ENCODE data around the gene HNRNPA3. TPM values are rescaled to one million over a fixed set of nuclear protein-coding genes. Genes with fewer than 3 reads are reported as not detected.
A peak's percentile ranks its signal among the peaks of the same experiment; 100 is the strongest.

HNRNPA3 gene
- total and polyA plus RNA-seq, 2 donors (not counting 1 experiment from before 2014, with no cell fraction given), result 45.1 to 200 TPM

- H3K4me3 Mint-ChIP-seq, result no peak overlapping the region
- DNase-seq, result no peak
- Histone ChIP-seq H4K20me1 (ENCODE audit: control insufficient read depth, insufficient read depth, low read length, poor library complexity, severe bottlenecking) (peaks cover 90% of the 10 kb centered on the region), H2AFZ (ENCODE audit: insufficient read depth, low read depth, low read length, poor library complexity, severe bottlenecking) (no peak overlapping the region), H3K9ac (ENCODE audit: low read length) (no peak overlapping the region), H3K27me3 (replicated peaks in 1 of 4; ENCODE audit: control extremely low read depth in 1 of 4, control insufficient read depth in 3 of 4, insufficient read depth in 4 of 4, low read length in 3 of 4) (no peaks in the 10 kb centered on the region), H3K4me2 (replicated peaks; ENCODE audit: low read depth, low read length, poor library complexity, severe bottlenecking) (no peak overlapping the region), H3K9me3 (ENCODE audit: control extremely low read depth in 1 of 3, control insufficient read depth in 2 of 3, insufficient read depth in 1 of 3, low read length in 2 of 3) (no peaks in the 10 kb centered on the region), H3K27ac (ENCODE audit: low read length in 2 of 2) (peak overlapping the region in 1 of 2 donors; percentile 15), H3K79me2 (ENCODE audit: control insufficient read depth, insufficient read depth, low read length) (peaks cover 99% of the 10 kb centered on the region), H3K4me1 (ENCODE audit: control insufficient read depth in 2 of 2, insufficient read depth in 2 of 2, low read length in 2 of 2) (peaks cover 14 to 26% of the 10 kb centered on the region in 2 donors), H3K36me3 (replicated peaks in 1 of 2; ENCODE audit: control extremely low read depth in 1 of 2, control insufficient read depth in 1 of 2, extremely low read depth in 1 of 2, insufficient read depth in 2 of 2, low read length in 1 of 2) (peaks cover 0 to 13% of the 10 kb centered on the region in 2 experiments), H3K4me3 (ENCODE audit: control extremely low read depth in 1 of 5, extremely low read depth in 1 of 5, insufficient read depth in 1 of 5, low read depth in 2 of 5, low read length in 4 of 5) (no peak overlapping the region)
- peaks cover 68% of the 10 kb centered on the region for H3K4me1 Mint-ChIP-seq
- no peaks in the 10 kb centered on the region for H3K9me3 Mint-ChIP-seq (ENCODE audit: insufficient read depth)
- POLR2A ChIA-PET, result no interaction called here
- TF ChIP-seq CTCF (IDR thresholded peaks at IDR 0.05) (no peak), EZH2 (IDR thresholded peaks at IDR 0.05; ENCODE audit: borderline replicate concordance, insufficient read depth, low read depth, low read length, poor library complexity, severe bottlenecking) (no peak)
- intact Hi-C loops (cut with micrococcal nuclease), result no loop called here
- CTCF ChIA-PET, result interaction anchor here (1.2 kb wide), 1 partner anchor 24 kb away, joined by 3 read pairs; no protein-coding TSS in a partner anchor
- 94% methylated on average over 3 of the region's 6 CpGs for WGBS (ENCODE audit: insufficient coverage)
- no peaks in the 10 kb centered on the region for H3K27me3 Mint-ChIP-seq
- ATAC-seq (ENCODE audit: low read depth), result no peak
- H3K27ac Mint-ChIP-seq, result no peak overlapping the region
These were observed 35.2 kb downstream of the HNRNPA3 start for GRCh38 chr2:177247693-177248262.

GRCh38 chr2:177249038-177249437 is 36.4 kb downstream of the HNRNPA3 start:
- H3K9me3 ChIP-seq (ENCODE audit: control extremely low read depth in 1 of 3, control insufficient read depth in 2 of 3, insufficient read depth in 1 of 3, low read length in 2 of 3), result no peaks in the 10 kb centered on the region
- no peak overlapping the region for H2AFZ ChIP-seq (ENCODE audit: insufficient read depth, low read depth, low read length, poor library complexity, severe bottlenecking)
- no peaks in the 10 kb centered on the region for H3K9me3 Mint-ChIP-seq (ENCODE audit: insufficient read depth)
- 100% methylated on average over 3 of the region's 7 CpGs for WGBS (ENCODE audit: insufficient coverage)
- H3K79me2 ChIP-seq (ENCODE audit: control insufficient read depth, insufficient read depth, low read length), result peaks cover 100% of the 10 kb centered on the region
- no peak overlapping the region for H3K4me3 Mint-ChIP-seq
- ATAC-seq (ENCODE audit: low read depth) (no peak), DNase-seq (no peak)
- ChIA-PET POLR2A (no interaction called here), CTCF (interaction anchor here (0.7 kb wide), 1 partner anchor 338 kb away, joined by 3 read pairs; no protein-coding TSS in a partner anchor)
- intact Hi-C loops (cut with micrococcal nuclease), result no loop called here
- H3K4me1 Mint-ChIP-seq, result peaks cover 70% of the 10 kb centered on the region
- H3K4me1 ChIP-seq (ENCODE audit: control insufficient read depth in 2 of 2, insufficient read depth in 2 of 2, low read length in 2 of 2), result peaks cover 15 to 20% of the 10 kb centered on the region in 2 donors
- no peak overlapping the region for H3K27ac Mint-ChIP-seq
- peaks cover 0 to 16% of the 10 kb centered on the region in 2 experiments for H3K36me3 ChIP-seq (replicated peaks in 1 of 2; ENCODE audit: control extremely low read depth in 1 of 2, control insufficient read depth in 1 of 2, extremely low read depth in 1 of 2, insufficient read depth in 2 of 2, low read length in 1 of 2)
- no peak for TF ChIP-seq EZH2 (IDR thresholded peaks at IDR 0.05; ENCODE audit: borderline replicate concordance, insufficient read depth, low read depth, low read length, poor library complexity, severe bottlenecking)
- no peak for TF ChIP-seq CTCF (IDR thresholded peaks at IDR 0.05)
- no peak overlapping the region for H3K27ac ChIP-seq (ENCODE audit: low read length in 2 of 2)
- no peak overlapping the region for H3K9ac ChIP-seq (ENCODE audit: low read length)
- no peaks in the 10 kb centered on the region for H3K27me3 Mint-ChIP-seq
- H4K20me1 ChIP-seq (ENCODE audit: control insufficient read depth, insufficient read depth, low read length, poor library complexity, severe bottlenecking), result peaks cover 91% of the 10 kb centered on the region
- no peaks in the 10 kb centered on the region for H3K27me3 ChIP-seq (replicated peaks in 1 of 4; ENCODE audit: control extremely low read depth in 1 of 4, control insufficient read depth in 3 of 4, insufficient read depth in 4 of 4, low read length in 3 of 4)
- H3K4me2 ChIP-seq (replicated peaks; ENCODE audit: low read depth, low read length, poor library complexity, severe bottlenecking), result no peak overlapping the region
- no peak overlapping the region for H3K4me3 ChIP-seq (ENCODE audit: control extremely low read depth in 1 of 5, extremely low read depth in 1 of 5, insufficient read depth in 1 of 5, low read depth in 2 of 5, low read length in 4 of 5)

Measured in B cell (primary cell).